Fibroblast of lung (primary cell): ENCODE results near the gene ADRB2. TPM values are rescaled to one million over a fixed set of nuclear protein-coding genes. Genes with fewer than 3 reads are reported as not detected.

Experiments used
- DNase-seq, 2 donors: peaks; one replicate each; pipeline versions ENCODE4 v3.0.0 to v3.0.0-alpha.2; 2010; ENCODE audit warnings: low read depth in 2 of 2
- H2AFZ ChIP-seq: 2 replicates; pipeline ENCODE4 v1.5.1; 2012; ENCODE audit warnings: low read length, control low read depth, inconsistent platforms
- H3K27ac ChIP-seq: 2 replicates; pipeline ENCODE4 v1.5.1; 2011; ENCODE audit warnings: low read length, control low read depth; ENCODE audit not compliant: insufficient read depth
- H3K27me3 ChIP-seq: 2 replicates; pipeline ENCODE4 v1.5.1; 2011; ENCODE audit warnings: mild to moderate bottlenecking, low read length; ENCODE audit not compliant: control insufficient read depth, insufficient read depth
- H3K36me3 ChIP-seq: 2 replicates; pipeline ENCODE4 v1.5.1; 2011; ENCODE audit warnings: low read length; ENCODE audit not compliant: control insufficient read depth, insufficient read depth
- H3K4me1 ChIP-seq: 2 replicates; pipeline ENCODE4 v1.5.1; 2011; ENCODE audit warnings: low read length; ENCODE audit not compliant: control insufficient read depth, insufficient read depth; ENCODE audit errors: extremely low read depth
- H3K4me2 ChIP-seq: 2 replicates; pipeline ENCODE4 v1.5.1; 2011; ENCODE audit warnings: low read length, control low read depth; ENCODE audit not compliant: insufficient read depth; ENCODE audit errors: extremely low read depth
- H3K4me3 ChIP-seq, 4 experiments: fragments of 200-600 bp in 1 of 4; sonication (generic) in 1 of 4; replicated peaks in 1 of 4; 2 replicates each; pipeline ENCODE4 v1.5.1; 2011 to 2016; ENCODE audit warnings: low read length in 4 of 4, low read depth in 3 of 4, mild to moderate bottlenecking in 3 of 4, control low read depth in 2 of 4, inconsistent platforms in 1 of 4, mixed read lengths in 1 of 4; ENCODE audit not compliant: insufficient read depth in 1 of 4; ENCODE audit errors: control extremely low read depth in 1 of 4
- H3K79me2 ChIP-seq: 2 replicates; pipeline ENCODE4 v1.5.1; 2012; ENCODE audit warnings: mild to moderate bottlenecking, low read length, inconsistent platforms; ENCODE audit not compliant: control insufficient read depth, insufficient read depth
- H3K9ac ChIP-seq: 2 replicates; pipeline ENCODE4 v1.5.1; 2011; ENCODE audit warnings: mild to moderate bottlenecking, low read length, control low read depth; ENCODE audit not compliant: insufficient read depth
- H3K9me3 ChIP-seq: 2 replicates; pipeline ENCODE4 v1.5.1; 2012; ENCODE audit warnings: low read depth, low read length; ENCODE audit not compliant: control insufficient read depth, insufficient read depth
- H4K20me1 ChIP-seq: 2 replicates; pipeline ENCODE4 v1.5.1; 2011; ENCODE audit warnings: low read length; ENCODE audit not compliant: control insufficient read depth, insufficient read depth; ENCODE audit errors: extremely low read depth
- EZH2 ChIP-seq: IDR thresholded peaks from 2 replicates; pipeline ENCODE4 v1.5.1; 2012; ENCODE audit warnings: low read length, control low read depth, mild to moderate bottlenecking; ENCODE audit errors: missing control alignments
- polyA plus RNA-seq, 2 donors: library from polyadenylated mRNA; depleted of rRNA in 1 of 2; stranded (reverse) in 1 of 2; unstranded in 1 of 2; fragments of >200 nt; gene quantifications; 2 replicates each; pipeline ENCODE4 v1.2.1, GENCODE V29; 2011 to 2012; ENCODE audit warnings: missing spikeins in 1 of 2
- total RNA-seq: library from RNA; depleted of rRNA; stranded (reverse); fragments of >200 nt; gene quantifications from 2 replicates; pipeline ENCODE4 v1.2.1, GENCODE V29; 2014
- TF ChIP-seq, protein P1 (sequence below), 2 donors: IDR thresholded peaks in 1 of 2; conservative IDR thresholded peaks in 1 of 2; 1 replicate in 1 of 2; 2 replicates in 1 of 2; pipeline ENCODE4 v1.5.1; 2011 to 2012; ENCODE audit warnings: low read length in 2 of 2, control low read depth in 1 of 2, inconsistent platforms in 1 of 2, low read depth in 1 of 2, mild to moderate bottlenecking in 1 of 2

The ADRB2 gene
- total and polyA plus RNA-seq, 2 donors (not counting 1 experiment from before 2014, with no cell fraction given): 0.60 to 4.5 TPM

DNA sequence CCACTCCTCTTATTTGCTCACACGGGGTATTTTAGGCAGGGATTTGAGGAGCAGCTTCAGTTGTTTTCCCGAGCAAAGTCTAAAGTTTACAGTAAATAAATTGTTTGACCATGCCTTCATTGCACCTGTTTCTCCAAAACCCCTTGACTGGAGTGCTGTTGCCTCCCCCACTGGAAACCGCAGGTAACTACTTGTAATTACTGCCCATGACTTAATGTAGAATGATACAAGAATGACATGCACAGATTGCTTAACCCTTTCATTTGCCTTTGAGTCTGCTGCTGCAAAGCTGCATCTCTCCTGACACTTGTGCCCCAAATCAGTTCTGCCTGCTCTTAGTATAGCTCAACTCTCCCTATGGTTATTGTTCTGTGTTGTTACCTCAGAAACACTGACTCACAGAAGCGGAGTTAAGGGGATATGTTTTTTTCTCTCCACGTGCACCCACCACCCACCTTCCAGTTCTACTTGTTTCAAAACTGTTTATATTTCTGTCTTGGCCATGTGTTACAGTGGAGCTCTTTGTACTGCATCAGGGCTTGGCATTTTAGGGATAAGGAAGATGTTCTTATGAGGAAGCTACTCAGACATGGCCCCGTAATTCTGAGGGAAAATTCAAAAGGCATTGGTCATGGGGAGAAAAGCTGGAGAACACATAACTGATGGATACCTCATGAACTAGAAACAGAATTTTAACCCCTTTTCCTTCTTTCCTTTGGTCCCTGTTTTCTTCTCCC is 2.3 kb downstream of the ADRB2 start:
- no peaks in the 10 kb centered on the region for H4K20me1 ChIP-seq
- peak in 1 of 2 donors; percentile 13 for DNase-seq
- H3K9me3 ChIP-seq: no peaks in the 10 kb centered on the region
- H3K79me2 ChIP-seq: peaks cover 26% of the 10 kb centered on the region
- H3K27me3 ChIP-seq: no peaks in the 10 kb centered on the region
- H3K27ac ChIP-seq: no peak overlapping the region
- no peak overlapping the region for H3K9ac ChIP-seq
- H3K4me1 ChIP-seq: peaks cover 6% of the 10 kb centered on the region
- peak overlapping the region; percentile 23 to 80 (median 50) for H3K4me3 ChIP-seq
- no peak overlapping the region for H2AFZ ChIP-seq
- H3K36me3 ChIP-seq: no peaks in the 10 kb centered on the region
- peak overlapping the region; percentile 55 for H3K4me2 ChIP-seq
- TF ChIP-seq EZH2: no peak
- TF ChIP-seq, protein P1, sequence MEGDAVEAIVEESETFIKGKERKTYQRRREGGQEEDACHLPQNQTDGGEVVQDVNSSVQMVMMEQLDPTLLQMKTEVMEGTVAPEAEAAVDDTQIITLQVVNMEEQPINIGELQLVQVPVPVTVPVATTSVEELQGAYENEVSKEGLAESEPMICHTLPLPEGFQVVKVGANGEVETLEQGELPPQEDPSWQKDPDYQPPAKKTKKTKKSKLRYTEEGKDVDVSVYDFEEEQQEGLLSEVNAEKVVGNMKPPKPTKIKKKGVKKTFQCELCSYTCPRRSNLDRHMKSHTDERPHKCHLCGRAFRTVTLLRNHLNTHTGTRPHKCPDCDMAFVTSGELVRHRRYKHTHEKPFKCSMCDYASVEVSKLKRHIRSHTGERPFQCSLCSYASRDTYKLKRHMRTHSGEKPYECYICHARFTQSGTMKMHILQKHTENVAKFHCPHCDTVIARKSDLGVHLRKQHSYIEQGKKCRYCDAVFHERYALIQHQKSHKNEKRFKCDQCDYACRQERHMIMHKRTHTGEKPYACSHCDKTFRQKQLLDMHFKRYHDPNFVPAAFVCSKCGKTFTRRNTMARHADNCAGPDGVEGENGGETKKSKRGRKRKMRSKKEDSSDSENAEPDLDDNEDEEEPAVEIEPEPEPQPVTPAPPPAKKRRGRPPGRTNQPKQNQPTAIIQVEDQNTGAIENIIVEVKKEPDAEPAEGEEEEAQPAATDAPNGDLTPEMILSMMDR (conservative IDR thresholded peaks at IDR 0.05 in 1 of 2, IDR thresholded peaks at IDR 0.05 in 1 of 2; ENCODE audit: low read depth in 1 of 2, low read length in 2 of 2): no peak

DNA sequence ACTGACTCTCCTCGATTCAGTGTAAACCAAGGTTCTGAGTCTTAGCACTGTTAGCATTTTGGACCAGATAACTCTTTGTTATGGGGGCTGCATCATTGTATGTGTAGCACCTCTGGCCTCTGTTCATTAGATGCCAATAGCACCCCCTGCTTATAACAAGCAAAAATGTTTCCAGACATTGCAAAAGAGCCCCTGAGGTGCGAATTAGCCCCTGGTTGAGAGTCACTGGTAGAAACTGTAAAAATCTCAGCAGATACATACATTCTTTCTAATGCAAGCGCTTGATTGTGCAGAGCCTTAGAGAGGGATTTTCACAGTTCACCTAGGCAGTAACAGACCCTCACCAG is 2.8 kb downstream of the ADRB2 start:
- Histone ChIP-seq H3K27ac (no peak overlapping the region), H3K79me2 (peaks cover 26% of the 10 kb centered on the region), H3K9me3 (no peaks in the 10 kb centered on the region), H3K36me3 (no peaks in the 10 kb centered on the region), H3K4me3 (peak overlapping the region; percentile 23 to 80 (median 50)), H3K4me2 (peak overlapping the region; percentile 55), H4K20me1 (no peaks in the 10 kb centered on the region), H3K27me3 (no peaks in the 10 kb centered on the region), H2AFZ (no peak overlapping the region), H3K4me1 (peaks cover 6% of the 10 kb centered on the region), H3K9ac (no peak overlapping the region)
- TF ChIP-seq, protein P1 (conservative IDR thresholded peaks at IDR 0.05 in 1 of 2, IDR thresholded peaks at IDR 0.05 in 1 of 2; ENCODE audit: low read depth in 1 of 2, low read length in 2 of 2): no peak
- TF ChIP-seq EZH2: no peak
- no peak for DNase-seq

DNA sequence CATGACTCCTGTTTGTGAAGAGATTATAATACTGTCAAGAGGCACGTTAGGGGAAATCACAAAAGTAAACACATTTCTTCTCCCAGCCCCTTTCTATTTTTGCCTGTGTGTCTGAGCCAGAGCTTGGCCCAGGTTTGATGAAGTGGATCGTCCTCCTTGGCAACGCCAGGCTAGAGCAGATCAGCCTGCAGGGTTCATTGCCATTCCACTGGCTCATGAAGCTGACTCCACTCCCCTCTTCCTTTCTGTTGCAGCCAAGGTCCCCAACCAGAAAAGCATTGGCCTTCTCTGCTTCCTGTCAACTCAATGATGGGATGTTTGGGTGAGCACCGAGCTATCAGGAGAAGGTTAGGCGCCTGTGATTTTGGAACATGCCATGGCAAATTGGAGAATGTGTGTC is 3.3 kb downstream of the ADRB2 start:
- H3K27ac ChIP-seq: no peak overlapping the region
- no peaks in the 10 kb centered on the region for H4K20me1 ChIP-seq
- H3K36me3 ChIP-seq: no peaks in the 10 kb centered on the region
- no peak overlapping the region for H3K9ac ChIP-seq
- peaks cover 26% of the 10 kb centered on the region for H3K79me2 ChIP-seq
- no peak for TF ChIP-seq EZH2
- TF ChIP-seq, protein P1 (conservative IDR thresholded peaks at IDR 0.05 in 1 of 2, IDR thresholded peaks at IDR 0.05 in 1 of 2; ENCODE audit: low read depth in 1 of 2, low read length in 2 of 2): no peak
- peak overlapping the region; percentile 25 to 80 (median 50) for H3K4me3 ChIP-seq
- H3K4me2 ChIP-seq: peak overlapping the region; percentile 64
- peaks cover 6% of the 10 kb centered on the region for H3K4me1 ChIP-seq
- H2AFZ ChIP-seq: no peak overlapping the region
- H3K9me3 ChIP-seq: no peaks in the 10 kb centered on the region
- DNase-seq: no peak
- no peaks in the 10 kb centered on the region for H3K27me3 ChIP-seq
